Type B pancreatic cell (in vitro differentiated cells): Measurements from ENCODE around the gene SPRR1A. TPM values are rescaled to one million over a fixed set of nuclear protein-coding genes. Genes with fewer than 3 reads are reported as not detected.
A peak's percentile ranks its signal among the peaks of the same experiment; 100 is the strongest.
"Not testable (repeated sequence)": the region's sequence is repeated elsewhere in the genome, so short reads cannot be mapped to it uniquely, and the experiment has no call there.

Experiments
- DNase-seq: peaks from one replicate; pipeline ENCODE4 v3.0.0; 2021; ENCODE audit warnings: mixed read lengths; ENCODE audit not compliant: unreplicated experiment; ENCODE audit errors: extremely low spot score
- H3K27ac Mint-ChIP-seq: 2 replicates; pipeline ENCODE4 v1.8.0; 2021; ENCODE audit warnings: mild to moderate bottlenecking, mixed read lengths
- H3K27me3 Mint-ChIP-seq: 2 replicates; pipeline ENCODE4 v1.8.0; 2021; ENCODE audit warnings: mixed read lengths
- H3K36me3 Mint-ChIP-seq: 2 replicates; pipeline ENCODE4 v1.8.0; 2021; ENCODE audit warnings: mixed read lengths
- H3K4me1 Mint-ChIP-seq: one replicate; pipeline ENCODE4 v1.8.0; 2021; ENCODE audit warnings: mixed read lengths; ENCODE audit not compliant: unreplicated experiment
- H3K4me3 Mint-ChIP-seq: 2 replicates; pipeline ENCODE4 v1.8.0; 2021; ENCODE audit warnings: mild to moderate bottlenecking, mixed read lengths
- H3K9me3 Mint-ChIP-seq: 2 replicates; pipeline ENCODE4 v1.8.0; 2021; ENCODE audit warnings: mixed read lengths
- total RNA-seq: library from RNA; stranded (reverse); gene quantifications from 2 replicates; pipeline ENCODE4 v1.2.1, GENCODE V29; 2021; ENCODE audit warnings: low replicate concordance
- TF ChIP-seq, protein P1 (sequence below): fragments of 200-600 bp; sonication (generic); conservative IDR thresholded peaks from 2 replicates; pipeline ENCODE4 v1.5.0; 2021; ENCODE audit warnings: antibody characterized with exemption, mild to moderate bottlenecking

Gene SPRR1A
- total RNA-seq, 1 donor from 2014 or later: 22.2 TPM

DNA sequence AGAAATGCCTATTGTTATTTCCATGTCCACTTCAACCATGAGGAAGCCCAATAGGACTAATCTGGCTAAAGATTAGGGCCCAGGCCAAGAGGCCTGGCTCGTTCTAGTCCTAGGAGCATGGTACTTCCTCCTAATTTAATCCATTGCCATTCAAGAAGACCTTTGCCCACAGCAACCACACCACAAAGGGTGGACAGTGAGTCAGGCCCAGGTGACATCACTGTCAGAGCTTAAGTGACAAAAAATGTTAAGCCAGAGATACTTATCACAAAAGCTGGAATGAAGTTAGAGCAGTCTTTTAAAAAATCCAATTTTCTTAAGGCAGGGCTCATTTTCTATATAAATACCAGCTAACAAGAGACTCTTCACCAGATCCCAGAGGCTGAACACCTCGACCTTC, 17.5 kb downstream of the SPRR1A start, which contains the start of gene SPRR3:
Gene SPRR3, plus strand, starts transcription at position 368 of the 400 bp plus-strand sequence. CDS start 1,272 bp downstream, outside the sequence.
- no peaks in the 10 kb centered on the region for H3K36me3 Mint-ChIP-seq
- no peak within 1 kb of the TSS for H3K4me3 Mint-ChIP-seq
- no peaks in the 10 kb centered on the region for H3K4me1 Mint-ChIP-seq
- no peak for DNase-seq
- TF ChIP-seq, protein P1, sequence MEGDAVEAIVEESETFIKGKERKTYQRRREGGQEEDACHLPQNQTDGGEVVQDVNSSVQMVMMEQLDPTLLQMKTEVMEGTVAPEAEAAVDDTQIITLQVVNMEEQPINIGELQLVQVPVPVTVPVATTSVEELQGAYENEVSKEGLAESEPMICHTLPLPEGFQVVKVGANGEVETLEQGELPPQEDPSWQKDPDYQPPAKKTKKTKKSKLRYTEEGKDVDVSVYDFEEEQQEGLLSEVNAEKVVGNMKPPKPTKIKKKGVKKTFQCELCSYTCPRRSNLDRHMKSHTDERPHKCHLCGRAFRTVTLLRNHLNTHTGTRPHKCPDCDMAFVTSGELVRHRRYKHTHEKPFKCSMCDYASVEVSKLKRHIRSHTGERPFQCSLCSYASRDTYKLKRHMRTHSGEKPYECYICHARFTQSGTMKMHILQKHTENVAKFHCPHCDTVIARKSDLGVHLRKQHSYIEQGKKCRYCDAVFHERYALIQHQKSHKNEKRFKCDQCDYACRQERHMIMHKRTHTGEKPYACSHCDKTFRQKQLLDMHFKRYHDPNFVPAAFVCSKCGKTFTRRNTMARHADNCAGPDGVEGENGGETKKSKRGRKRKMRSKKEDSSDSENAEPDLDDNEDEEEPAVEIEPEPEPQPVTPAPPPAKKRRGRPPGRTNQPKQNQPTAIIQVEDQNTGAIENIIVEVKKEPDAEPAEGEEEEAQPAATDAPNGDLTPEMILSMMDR: no peak
- peaks cover 3% of the 10 kb centered on the region for H3K27me3 Mint-ChIP-seq
- H3K27ac Mint-ChIP-seq: peak within 1 kb of the TSS; percentile 90
- H3K9me3 Mint-ChIP-seq: no peaks in the 10 kb centered on the region

DNA sequence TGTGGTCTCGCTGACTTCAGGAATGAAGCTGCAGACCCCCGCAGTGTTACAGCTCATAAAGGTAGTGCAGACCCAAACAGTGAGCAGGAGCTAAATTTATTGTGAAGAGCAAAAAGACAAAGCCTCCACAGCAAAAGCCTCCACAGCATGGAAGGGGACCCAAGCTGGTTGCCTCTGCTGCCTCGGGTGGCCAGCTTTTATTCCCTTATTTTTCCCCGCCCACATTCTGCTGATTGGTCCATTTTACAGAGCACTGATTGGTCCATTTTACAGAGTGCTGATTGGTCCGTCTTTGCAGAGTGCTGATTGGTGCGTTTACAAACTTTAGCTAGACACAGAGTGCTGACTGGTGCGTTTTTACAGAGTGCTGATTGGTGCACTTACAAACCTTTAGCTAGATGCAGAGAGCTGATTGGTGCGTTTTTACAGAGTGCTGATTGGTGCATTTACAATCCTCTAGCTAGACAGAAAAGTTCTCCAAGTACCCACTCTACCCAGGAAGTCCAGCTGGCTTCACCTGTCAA, 27.4 kb downstream of the SPRR1A start:
- not testable (repeated sequence) for H3K9me3 Mint-ChIP-seq, H3K36me3 Mint-ChIP-seq, H3K27me3 Mint-ChIP-seq, H3K27ac Mint-ChIP-seq, H3K4me3 Mint-ChIP-seq, DNase-seq, H3K4me1 Mint-ChIP-seq

DNA sequence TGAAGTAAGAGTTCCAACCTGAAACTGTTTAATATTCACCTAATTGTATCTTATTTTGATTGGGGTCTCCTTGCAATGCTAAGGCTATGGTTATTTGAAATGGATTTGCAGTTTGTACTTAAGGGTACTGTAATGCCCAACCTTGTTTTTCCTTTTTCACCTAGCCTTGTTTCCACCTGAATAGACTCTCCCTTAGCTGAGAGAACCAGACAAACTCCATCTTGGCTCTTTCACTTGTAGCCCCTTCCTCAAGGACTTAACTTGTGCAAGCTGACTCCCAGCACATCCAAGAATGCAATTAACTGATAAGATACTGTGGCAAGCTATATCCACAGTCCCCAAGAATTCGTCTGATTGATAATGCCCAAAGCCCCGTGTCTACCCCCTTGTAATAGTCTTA, 37.9 kb downstream of the SPRR1A start:
- H3K27me3 Mint-ChIP-seq, H3K36me3 Mint-ChIP-seq, DNase-seq, H3K4me3 Mint-ChIP-seq, H3K9me3 Mint-ChIP-seq, H3K4me1 Mint-ChIP-seq, H3K27ac Mint-ChIP-seq: not testable (repeated sequence)

DNA sequence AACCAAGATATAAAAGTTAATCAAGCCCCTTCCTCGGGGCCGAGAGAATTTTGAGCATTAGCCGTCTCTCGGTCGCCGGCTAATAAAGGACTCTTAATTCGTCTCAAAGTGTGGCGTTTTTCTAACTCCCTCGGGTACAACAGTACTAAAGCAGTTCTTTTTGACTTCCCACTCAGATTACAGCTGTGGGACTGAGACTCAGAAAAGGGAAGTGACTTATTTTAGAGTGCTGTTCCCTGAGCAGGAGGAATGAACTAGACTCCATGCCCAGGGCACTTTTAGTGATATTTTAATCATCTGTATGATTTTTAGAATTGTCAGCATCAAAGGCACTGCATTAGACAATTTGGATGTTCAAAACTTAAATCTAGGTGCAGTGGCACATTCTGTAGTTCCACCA, 38.5 kb downstream of the SPRR1A start:
- H3K27me3 Mint-ChIP-seq, H3K4me3 Mint-ChIP-seq, H3K27ac Mint-ChIP-seq: not testable (repeated sequence)

DNA sequence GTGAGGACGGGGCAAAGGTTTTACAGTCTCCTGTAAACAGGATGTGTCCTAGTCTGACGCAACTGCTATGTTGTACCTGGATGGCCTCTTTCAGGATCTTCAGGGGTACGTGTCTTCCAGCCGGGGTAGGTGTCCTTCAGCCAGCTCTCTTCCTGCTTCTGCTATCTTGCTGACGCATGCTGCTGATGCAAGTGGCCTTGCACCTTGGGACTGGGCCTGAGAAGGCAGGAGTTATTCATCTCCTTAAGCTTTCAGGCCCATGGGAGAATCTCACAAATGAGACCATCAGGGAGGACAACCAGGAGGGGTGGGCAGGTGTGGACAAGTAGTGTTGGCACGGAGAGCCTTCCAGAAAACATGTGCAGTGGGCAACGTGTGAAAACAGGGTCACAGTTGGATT, 39.2 kb downstream of the SPRR1A start:
- Mint-ChIP-seq H3K9me3 (no peaks in the 10 kb centered on the region), H3K4me3 (no peak overlapping the region), H3K27ac (no peak overlapping the region)

More for the DNA sequence above, 38.5 kb downstream of the SPRR1A start:
- H3K9me3 Mint-ChIP-seq, H3K4me1 Mint-ChIP-seq, DNase-seq, H3K36me3 Mint-ChIP-seq: not testable (repeated sequence)

DNA sequence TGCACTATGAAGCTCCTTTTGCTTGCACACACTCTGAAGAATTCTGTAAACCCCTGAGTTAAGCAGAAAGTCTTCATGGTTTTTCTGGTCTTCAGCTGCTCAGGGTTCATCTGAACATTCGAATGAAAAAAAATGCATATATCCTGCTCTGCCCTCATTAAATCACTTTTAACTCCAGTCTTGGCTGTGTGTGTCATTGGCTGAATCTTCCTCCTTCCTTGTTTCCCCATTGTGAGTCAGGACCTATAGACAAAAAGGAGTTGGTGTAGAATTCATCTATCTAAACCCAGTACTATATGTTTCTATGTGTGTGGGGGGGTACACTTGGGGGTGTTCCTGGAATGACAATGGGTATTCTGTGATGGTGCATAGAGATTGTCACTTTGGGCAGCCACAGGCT, 40.5 kb downstream of the SPRR1A start:
- no peak overlapping the region for H3K4me3 Mint-ChIP-seq
- H3K27ac Mint-ChIP-seq: no peak overlapping the region
- H3K4me1 Mint-ChIP-seq: no peaks in the 10 kb centered on the region
- peaks cover 1% of the 10 kb centered on the region for H3K27me3 Mint-ChIP-seq
- no peaks in the 10 kb centered on the region for H3K36me3 Mint-ChIP-seq
- no peak for DNase-seq
- TF ChIP-seq, protein P1: no peak
- no peaks in the 10 kb centered on the region for H3K9me3 Mint-ChIP-seq

More for the DNA sequence above, 39.2 kb downstream of the SPRR1A start:
- Mint-ChIP-seq H3K4me1 (no peaks in the 10 kb centered on the region), H3K36me3 (no peaks in the 10 kb centered on the region), H3K27me3 (peaks cover 3% of the 10 kb centered on the region)
- TF ChIP-seq, protein P1: no peak
- DNase-seq: no peak

DNA sequence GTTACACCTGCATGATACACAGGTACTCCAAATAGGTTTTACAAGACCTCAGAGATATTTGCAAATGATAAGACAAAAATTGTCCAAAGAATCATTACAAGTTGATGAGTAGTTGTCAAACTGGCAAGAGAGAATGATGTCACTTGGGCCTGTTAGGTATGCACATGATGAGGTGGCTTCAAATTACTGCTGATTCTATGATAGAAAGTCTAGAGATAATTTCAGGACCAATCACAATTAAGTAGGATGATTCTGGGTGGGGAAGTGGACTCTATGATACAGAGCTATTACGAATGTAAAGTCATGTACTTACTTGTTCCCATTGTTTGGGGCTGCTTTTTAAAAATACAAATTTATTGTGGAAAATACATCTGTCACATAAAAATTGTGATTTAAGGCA, 41.9 kb downstream of the SPRR1A start:
- H3K9me3 Mint-ChIP-seq: no peaks in the 10 kb centered on the region
- H3K36me3 Mint-ChIP-seq: no peaks in the 10 kb centered on the region
- H3K27me3 Mint-ChIP-seq: no peaks in the 10 kb centered on the region
- H3K4me1 Mint-ChIP-seq: no peaks in the 10 kb centered on the region
- no peak overlapping the region for H3K27ac Mint-ChIP-seq
- H3K4me3 Mint-ChIP-seq: no peak overlapping the region
- DNase-seq: no peak
- TF ChIP-seq, protein P1: no peak
